ENCODE data around the gene SAP30BP.
A peak's percentile ranks its signal among the peaks of the same experiment; 100 is the strongest.

SAP30BP gene

GRCh38 chr17:75748706-75749105 is 81.6 kb downstream of the SAP30BP start:
- no peak for DNase-seq

- peak; percentile 71 to 91 for DNase-seq
Measured at GRCh38 chr17:75749545-75750389, 82.6 kb downstream of the SAP30BP start.

GRCh38 chr17:75750661-75751423 is 83.7 kb downstream of the SAP30BP start:
- DNase-seq = no peak

GRCh38 chr17:75751676-75752404 is 84.7 kb downstream of the SAP30BP start:
- peak in 1 of 2 experiments; percentile 69 for DNase-seq

- DNase-seq = no peak
Measured at GRCh38 chr17:75752405-75752709, 85.2 kb downstream of the SAP30BP start.

GRCh38 chr17:75752802-75753513 is 85.8 kb downstream of the SAP30BP start:
- no peak for DNase-seq

- DNase-seq = peak in 1 of 2 experiments; percentile 51
Measured at GRCh38 chr17:75753514-75754377, 86.6 kb downstream of the SAP30BP start.

GRCh38 chr17:75754378-75755204 is 87.5 kb downstream of the SAP30BP start:
- DNase-seq = no peak

- DNase-seq = peak; percentile 75 to 84
Measured at GRCh38 chr17:75755205-75755901, 88.2 kb downstream of the SAP30BP start.

GRCh38 chr17:75755990-75756389 is 88.9 kb downstream of the SAP30BP start:
- DNase-seq = no peak

- no peak for DNase-seq
Measured at GRCh38 chr17:75756451-75757085, 89.4 kb downstream of the SAP30BP start.

- no peak for DNase-seq
Measured at GRCh38 chr17:75757086-75757681, 90.0 kb downstream of the SAP30BP start.

All from NCI-H524 (cell line).